Right forelimb (tissue), 1 donor: ENCODE data around the gene RNF115.

Experiments
- DNase-seq: peaks from one replicate; pipeline ENCODE4 v3.0.0-alpha.2; 2018

Gene RNF115

DNA sequence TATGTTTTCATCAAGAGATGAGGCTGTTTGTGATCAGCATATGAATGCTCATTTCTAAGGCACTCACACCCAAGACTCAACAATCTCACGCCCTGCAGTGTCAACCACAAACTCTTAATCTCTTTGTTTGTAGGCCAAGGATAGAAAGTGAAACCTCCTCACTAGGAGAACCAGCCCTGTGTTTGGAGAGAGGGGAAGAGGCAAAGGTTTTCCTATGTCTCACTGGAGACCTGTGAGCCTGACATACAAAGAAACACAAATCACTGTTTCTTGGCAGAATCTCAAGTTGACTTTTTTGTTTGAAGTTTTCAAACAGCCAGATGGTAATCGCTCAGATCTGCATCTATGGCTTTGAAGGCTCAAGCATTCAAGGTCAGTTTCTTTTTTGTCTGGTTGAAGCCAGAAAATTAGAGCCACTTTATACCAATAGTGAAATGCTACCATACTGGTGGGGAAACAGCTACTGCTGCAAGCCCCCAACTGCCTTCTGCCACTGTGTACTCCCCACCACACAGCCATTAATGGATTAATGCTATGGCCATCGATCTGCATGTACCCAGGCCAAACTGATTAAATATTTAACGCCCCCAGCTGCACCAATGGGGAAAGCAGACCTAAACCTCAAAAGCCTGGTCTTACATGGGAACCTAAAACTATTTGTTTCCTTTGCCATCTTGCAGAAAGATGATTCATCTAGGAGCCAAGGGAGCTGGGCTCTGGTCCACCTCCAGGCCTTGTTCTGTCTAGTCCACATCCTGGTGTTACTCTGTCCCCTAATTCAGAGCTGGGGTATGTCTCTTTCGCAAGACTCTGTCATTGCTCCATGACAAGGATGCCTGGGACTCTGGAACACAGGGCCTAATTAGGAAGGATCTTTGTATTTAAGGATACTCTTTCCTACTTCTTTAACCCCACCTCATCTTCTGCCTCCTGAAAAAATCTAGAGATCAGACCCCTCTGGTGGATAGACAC, 133.0 kb downstream of the RNF115 start:
- no peak for DNase-seq

- no peak for DNase-seq
Observed at GRCh38 chr1:145689922-145690321, 134.0 kb downstream of the RNF115 start.

- no peak for DNase-seq
Observed at GRCh38 chr1:145688924-145689323, 135.0 kb downstream of the RNF115 start.
